MCF 10A (cell line): ENCODE measurements around the gene PPIB. TPM values are rescaled to one million over a fixed set of nuclear protein-coding genes. Genes with fewer than 3 reads are reported as not detected.

Experiments
- BruUV-seq: library from RNA; stranded (reverse); fragments of 400-500 nt; replicated peaks from 2 replicates; lab custom pipeline; 2021; lab: Mats Ljungman, UMichigan
- CTCF ChIA-PET: fragments of 300-600 bp; sonication (Branson Sonifier 250); formaldehyde crosslinking; extraction: SDS; loops from one replicate; lab custom pipeline; 2021; ENCODE audit warnings: antibody characterized with exemption, inconsistent platforms; lab: Yijun Ruan, JAX
- POLR2A ChIA-PET: fragments of 300-600, 350-650 bp; sonication (Branson Sonifier 250); formaldehyde crosslinking; extraction: SDS; loops from one replicate; lab custom pipeline; 2020; ENCODE audit warnings: antibody characterized with exemption, inconsistent platforms; lab: Yijun Ruan, JAX
- DNase-seq: peaks from one replicate; pipeline ENCODE4 v3.0.0-alpha.2; 2018; ENCODE audit not compliant: unreplicated experiment
- H3K27ac Mint-ChIP-seq: one replicate; pipeline ENCODE4 v1.8.0; 2022; ENCODE audit warnings: mild to moderate bottlenecking, low read depth, mixed read lengths; ENCODE audit not compliant: unreplicated experiment
- H3K27me3 Mint-ChIP-seq: one replicate; pipeline ENCODE4 v1.8.0; 2022; ENCODE audit warnings: mixed read lengths; ENCODE audit not compliant: insufficient read depth, unreplicated experiment
- H3K36me3 Mint-ChIP-seq: one replicate; pipeline ENCODE4 v1.8.0; 2022; ENCODE audit warnings: mild to moderate bottlenecking, moderate library complexity, mixed read lengths; ENCODE audit not compliant: insufficient read depth, unreplicated experiment
- H3K4me1 Mint-ChIP-seq: one replicate; pipeline ENCODE4 v1.8.0; 2022; ENCODE audit warnings: mixed read lengths; ENCODE audit not compliant: insufficient read depth, unreplicated experiment
- H3K4me3 Mint-ChIP-seq: one replicate; pipeline ENCODE4 v1.8.0; 2022; ENCODE audit warnings: mild to moderate bottlenecking, moderate library complexity, mixed read lengths; ENCODE audit not compliant: unreplicated experiment
- H3K9me3 Mint-ChIP-seq: one replicate; pipeline ENCODE4 v1.8.0; 2022; ENCODE audit warnings: mixed read lengths; ENCODE audit not compliant: unreplicated experiment
- CTCF ChIP-seq: fragments of 200-600 bp; IDR thresholded peaks from one replicate; pipeline ENCODE4 v1.8.0; 2022; ENCODE audit warnings: antibody characterized with exemption, mild to moderate bottlenecking; ENCODE audit not compliant: unreplicated experiment
- intact Hi-C: fragments of 100-400 bp; cut with micrococcal nuclease; formaldehyde crosslinking; loops from 2 replicates; pipeline ENCODE4 v1.14.1; 2022
- total RNA-seq: library from RNA; stranded (reverse); gene quantifications from 2 replicates; pipeline ENCODE4 v1.2.3, GENCODE V29; 2022

PPIB gene
- total RNA-seq, 1 experiment from 2014 or later = 874 TPM

DNA sequence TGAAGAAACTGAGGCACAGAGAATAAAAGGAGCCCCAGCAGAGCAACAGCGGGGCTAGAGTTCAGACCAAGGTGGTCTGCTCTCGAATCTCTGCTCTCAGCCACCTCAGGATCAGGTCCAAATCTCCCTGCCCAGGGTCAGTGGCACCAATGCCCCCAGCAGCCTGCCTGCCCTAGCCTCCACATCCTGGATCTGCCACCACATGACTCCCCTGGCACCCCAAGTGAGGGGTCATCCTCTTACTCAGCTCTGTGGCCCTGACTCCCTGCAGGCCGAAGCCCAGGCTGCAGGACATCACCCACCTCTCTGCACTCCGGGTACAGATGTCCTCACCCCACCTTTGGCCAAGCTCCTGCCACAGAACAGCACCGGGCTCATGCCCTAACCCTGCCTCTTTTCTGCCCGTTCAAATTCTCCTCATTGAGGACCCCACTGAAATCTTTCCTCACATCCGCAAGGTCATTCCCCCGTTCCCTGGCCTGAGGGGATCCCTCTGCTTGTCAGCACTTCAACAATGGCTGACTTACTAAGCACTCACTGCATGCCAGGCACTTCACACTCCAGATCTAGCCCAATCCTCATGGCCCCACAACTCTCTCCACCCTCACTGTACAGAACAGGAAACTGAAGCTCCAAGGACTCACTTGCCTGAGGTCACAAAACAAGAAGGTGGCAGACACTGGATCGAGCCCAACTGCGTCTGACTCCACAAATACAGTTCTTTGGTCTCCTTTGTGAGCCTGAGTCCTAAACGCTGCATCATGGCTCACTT is 4.3 kb downstream of the PPIB start:
- no TSS peak for BruUV-seq
- H3K36me3 Mint-ChIP-seq = peaks cover 74% of the 10 kb centered on the region
- ChIA-PET CTCF (no interaction called here), POLR2A (interaction anchor here (0.8 kb wide), 1 partner anchor 27 kb away, joined by 3 read pairs; no protein-coding TSS in a partner anchor)
- intact Hi-C loops = no loop called here
- H3K27ac Mint-ChIP-seq = peak overlapping the region; percentile 40
- TF ChIP-seq CTCF = no peak
- no peak overlapping the region for H3K4me3 Mint-ChIP-seq
- no peak for DNase-seq
- H3K27me3 Mint-ChIP-seq = no peaks in the 10 kb centered on the region
- H3K9me3 Mint-ChIP-seq = no peaks in the 10 kb centered on the region
- peaks cover 27% of the 10 kb centered on the region for H3K4me1 Mint-ChIP-seq

DNA sequence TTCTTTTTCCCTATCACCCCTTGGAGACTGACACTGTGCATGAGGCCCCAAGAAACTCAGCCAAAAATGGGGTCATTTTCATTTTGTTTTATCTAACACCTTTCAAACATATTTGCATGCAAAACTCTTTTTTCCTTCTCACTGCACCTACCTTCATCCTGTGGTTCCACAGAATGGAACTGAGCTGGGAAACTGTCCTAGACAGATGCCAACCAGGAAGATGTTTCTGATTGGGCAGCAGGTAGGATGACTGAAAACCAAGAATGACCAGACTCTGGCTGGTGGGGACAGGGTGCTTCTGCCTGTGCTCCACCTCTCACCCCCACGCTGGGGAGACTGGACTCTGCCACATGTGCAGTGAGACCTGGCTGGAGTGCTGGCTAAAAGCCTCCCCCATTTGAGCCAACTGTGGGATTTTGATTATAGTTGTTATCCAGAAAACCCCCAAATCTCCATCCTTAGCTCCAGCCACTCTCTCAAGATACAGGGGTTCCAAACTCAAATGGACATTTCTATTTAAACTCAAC is 5.2 kb downstream of the PPIB start:
- no peak for TF ChIP-seq CTCF
- Mint-ChIP-seq H3K9me3 (no peaks in the 10 kb centered on the region), H3K36me3 (peaks cover 78% of the 10 kb centered on the region), H3K4me1 (peaks cover 26% of the 10 kb centered on the region), H3K27ac (no peak overlapping the region), H3K4me3 (no peak overlapping the region), H3K27me3 (no peaks in the 10 kb centered on the region)
- intact Hi-C loops = no loop called here
- BruUV-seq = no TSS peak
- no peak for DNase-seq
- CTCF ChIA-PET = interaction anchor here (0.7 kb wide), 1 partner anchor 246 kb away, joined by 3 read pairs; no protein-coding TSS in a partner anchor
- POLR2A ChIA-PET = interaction anchor here (1.1 kb wide), 1 partner anchor 64 kb away, joined by 3 read pairs; the partner anchor contains the start of gene CIAO2A

- ChIA-PET CTCF (interaction anchor here (0.6 kb wide), 1 partner anchor 1269 kb away, joined by 3 read pairs; no protein-coding TSS in a partner anchor), POLR2A (interaction anchor here (1.1 kb wide), 1 partner anchor 63 kb away, joined by 3 read pairs; the partner anchor contains the start of gene CIAO2A)
- no peak for TF ChIP-seq CTCF
- Mint-ChIP-seq H3K9me3 (no peaks in the 10 kb centered on the region), H3K27ac (no peak overlapping the region), H3K4me1 (peaks cover 26% of the 10 kb centered on the region), H3K27me3 (no peaks in the 10 kb centered on the region), H3K4me3 (no peak overlapping the region), H3K36me3 (peaks cover 73% of the 10 kb centered on the region)
- no peak for DNase-seq
- BruUV-seq = no TSS peak
- intact Hi-C loops = no loop called here
Observed at GRCh38 chr15:64156652-64157331, 6.0 kb downstream of the PPIB start.
